ENCODE measurements around the gene CALR3. TPM values are rescaled to one million over a fixed set of nuclear protein-coding genes. Genes with fewer than 3 reads are reported as not detected.

Gene CALR3
- total RNA-seq, 1 donor from 2014 or later = not detected

- peak overlapping the region; percentile 82 for H3K27ac ChIP-seq
Measured at GRCh38 chr19:16435238-16435917, 60.6 kb downstream of the CALR3 start.

GRCh38 chr19:16433986-16434385 lies 62.0 kb downstream of the CALR3 start:
- intact Hi-C loops (cut with DNase I) = no loop called here

More at GRCh38 chr19:16435238-16435917, 60.6 kb downstream of the CALR3 start:
- intact Hi-C loops (cut with DNase I) = no loop called here
- peak in 1 of 2 donors; percentile 53 for TF ChIP-seq POLR2AphosphoS5 (IDR thresholded peaks at IDR 0.05; ENCODE audit: insufficient read depth in 1 of 2, low read depth in 1 of 2)
- no peak for TF ChIP-seq POLR2A (IDR thresholded peaks at IDR 0.05)
- Histone ChIP-seq H3K4me3 (no peak overlapping the region), H3K4me1 (peaks cover 20% of the 10 kb centered on the region), H3K9me3 (no peaks in the 10 kb centered on the region), H3K27me3 (no peaks in the 10 kb centered on the region), H3K36me3 (peaks cover 0 to 56% of the 10 kb centered on the region in 2 donors)
- DNase-seq (ENCODE audit: extremely low spot score in 2 of 2) = no peak

GRCh38 chr19:16429759-16430091 lies 66.2 kb downstream of the CALR3 start:
- Histone ChIP-seq H3K4me3 (no peak overlapping the region), H3K27me3 (no peaks in the 10 kb centered on the region), H3K9me3 (no peaks in the 10 kb centered on the region), H3K4me1 (peaks cover 8% of the 10 kb centered on the region), H3K27ac (no peak overlapping the region), H3K36me3 (peaks cover 0 to 65% of the 10 kb centered on the region in 2 donors)
- DNase-seq (ENCODE audit: extremely low spot score in 2 of 2) = no peak
- intact Hi-C loops (cut with DNase I) = no loop called here
- TF ChIP-seq POLR2A (IDR thresholded peaks at IDR 0.05) (no peak), POLR2AphosphoS5 (IDR thresholded peaks at IDR 0.05; ENCODE audit: insufficient read depth in 1 of 2, low read depth in 1 of 2) (no peak), CTCF (IDR thresholded peaks at IDR 0.05) (no peak)

More at GRCh38 chr19:16433986-16434385, 62.0 kb downstream of the CALR3 start:
- H3K4me3 ChIP-seq = no peak overlapping the region
- no peak for TF ChIP-seq CTCF (IDR thresholded peaks at IDR 0.05)
- TF ChIP-seq POLR2A (IDR thresholded peaks at IDR 0.05) = no peak
- TF ChIP-seq POLR2AphosphoS5 (IDR thresholded peaks at IDR 0.05; ENCODE audit: insufficient read depth in 1 of 2, low read depth in 1 of 2) = no peak
- H3K27me3 ChIP-seq = no peaks in the 10 kb centered on the region
- H3K27ac ChIP-seq = peak overlapping the region; percentile 82
- H3K9me3 ChIP-seq = no peaks in the 10 kb centered on the region
- no peak for DNase-seq (ENCODE audit: extremely low spot score in 2 of 2)
- H3K4me1 ChIP-seq = peaks cover 27% of the 10 kb centered on the region
- peaks cover 0 to 59% of the 10 kb centered on the region in 2 donors for H3K36me3 ChIP-seq

GRCh38 chr19:16429066-16429758 lies 66.8 kb downstream of the CALR3 start:
- H3K4me3 ChIP-seq = no peak overlapping the region
- no peaks in the 10 kb centered on the region for H3K9me3 ChIP-seq
- H3K27me3 ChIP-seq = no peaks in the 10 kb centered on the region
- DNase-seq (ENCODE audit: extremely low spot score in 2 of 2) = no peak
- peaks cover 6% of the 10 kb centered on the region for H3K4me1 ChIP-seq
- TF ChIP-seq POLR2A (IDR thresholded peaks at IDR 0.05) = no peak
- no peak for TF ChIP-seq POLR2AphosphoS5 (IDR thresholded peaks at IDR 0.05; ENCODE audit: insufficient read depth in 1 of 2, low read depth in 1 of 2)
- TF ChIP-seq CTCF (IDR thresholded peaks at IDR 0.05) = no peak
- peaks cover 0 to 70% of the 10 kb centered on the region in 2 donors for H3K36me3 ChIP-seq
- H3K27ac ChIP-seq = no peak overlapping the region
- intact Hi-C loops (cut with DNase I) = no loop called here

Small RNA genes lying within 50 kb of the gene (small RNA-seq; reads per million reads assigned to genes)
- gene RN7SL146P = not detected

Other genes with a start within 250 kb of the CALR3 start
- gene KLF2, start 171.3 kb downstream of the CALR3 start, total RNA-seq = 252 TPM
- gene EPS15L1, start 24.2 kb downstream of the CALR3 start, total RNA-seq = 34.6 TPM
- 7.4 TPM for gene C19orf44, start 227 bp upstream of the CALR3 start, total RNA-seq
- gene CHERP, start 46.3 kb upstream of the CALR3 start, total RNA-seq = 17.2 TPM
- gene SLC35E1, start 76.2 kb upstream of the CALR3 start, total RNA-seq = 21.6 TPM
- 11.3 TPM for gene MED26, start 132.0 kb upstream of the CALR3 start, total RNA-seq
- gene SMIM7, start 164.0 kb upstream of the CALR3 start, total RNA-seq = 75.1 TPM
- gene TMEM38A, start 165.0 kb upstream of the CALR3 start, total RNA-seq = 4.7 TPM
- gene NWD1, start 223.7 kb upstream of the CALR3 start, total RNA-seq = 0.98 TPM